HAP-1 (cell line): Measurements from ENCODE around the gene GLO1.

Source experiments
- DNase-seq, 2 experiments: peaks; one replicate each; pipeline ENCODE4 v3.0.0-alpha.2; 2016 to 2020; ENCODE audit warnings: low spot score in 2 of 2
- H3K27me3 ChIP-seq: fragments of 250-450 bp; sonication (Bioruptor Pico); 2 replicates; pipeline ENCODE4 v1.5.1; 2020; ENCODE audit warnings: low read depth, mild to moderate bottlenecking, moderate library complexity
- H3K36me3 ChIP-seq: fragments of 250-450 bp; sonication (Bioruptor Pico); replicated peaks from 2 replicates; pipeline ENCODE4 v1.5.1; 2020; ENCODE audit warnings: mild to moderate bottlenecking
- H3K4me1 ChIP-seq: fragments of 250-450 bp; sonication (Bioruptor Pico); 2 replicates; pipeline ENCODE4 v1.5.1; 2020; ENCODE audit warnings: mild to moderate bottlenecking
- H3K4me3 ChIP-seq: fragments of 250-450 bp; sonication (Bioruptor Pico); 2 replicates; pipeline ENCODE4 v1.5.1; 2020; ENCODE audit warnings: mild to moderate bottlenecking, moderate library complexity
- H3K9me3 ChIP-seq: fragments of 250-450 bp; sonication (Bioruptor Pico); 2 replicates; pipeline ENCODE4 v1.5.1; 2020; ENCODE audit warnings: mild to moderate bottlenecking, moderate library complexity
- in situ Hi-C: fragments of 300-500 bp; cut with MboI; formaldehyde crosslinking; loops from 3 replicates; pipeline ENCODE4 v1.14.3; 2020; ENCODE audit warnings: low sequenced_read_pairs, inconsistent platforms, mixed read lengths

GLO1 gene

DNA sequence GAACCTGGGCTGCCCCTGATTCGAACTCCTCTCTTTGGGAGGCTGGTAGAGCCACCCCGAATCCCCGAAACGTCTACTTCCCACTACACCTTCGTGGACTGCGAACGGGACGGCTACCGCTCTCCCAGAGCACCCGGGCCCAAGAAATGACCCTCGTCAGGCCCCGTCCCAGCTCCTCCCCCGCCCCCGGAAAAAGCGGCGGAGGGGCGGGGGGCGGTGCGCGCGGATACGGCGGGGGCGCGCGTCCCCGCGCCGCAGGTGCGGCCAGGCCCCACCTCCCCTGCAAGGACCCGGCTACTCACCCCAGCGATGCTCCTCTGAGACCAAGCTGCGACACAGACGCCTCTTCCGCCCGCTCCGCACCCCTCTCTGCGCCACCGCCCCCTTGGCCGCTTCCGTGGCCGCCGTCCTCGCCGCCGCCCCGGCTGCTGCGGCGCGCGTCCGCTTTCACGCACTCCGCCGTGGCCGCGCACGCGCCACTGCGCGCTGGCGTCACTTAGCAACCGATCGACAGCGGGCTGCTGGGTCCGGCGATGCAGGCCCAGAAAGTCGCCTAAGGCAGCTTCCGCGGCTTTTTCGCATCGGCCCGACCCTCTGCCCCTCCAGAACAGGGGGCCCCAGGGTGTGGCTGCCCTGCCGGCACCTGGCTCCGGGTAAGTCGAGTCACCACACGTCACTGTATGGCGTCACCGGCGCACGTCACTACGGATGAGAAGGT is 63.3 kb downstream of the GLO1 start, which contains the start of gene BTBD9:
Gene BTBD9, minus strand, starts transcription at position 432 of the 718 bp plus-strand sequence.
- H3K9me3 ChIP-seq, result no peaks in the 10 kb centered on the region
- peak; percentile 63 to 80 for DNase-seq
- no peaks in the 10 kb centered on the region for H3K36me3 ChIP-seq
- peak within 1 kb of the TSS; percentile 83 for H3K4me3 ChIP-seq
- in situ Hi-C loops, result no loop called here
- peaks cover 9% of the 10 kb centered on the region for H3K4me1 ChIP-seq
- H3K27me3 ChIP-seq, result no peaks in the 10 kb centered on the region

- Histone ChIP-seq H3K36me3 (no peaks in the 10 kb centered on the region), H3K9me3 (no peaks in the 10 kb centered on the region), H3K4me1 (peaks cover 9% of the 10 kb centered on the region), H3K4me3 (peak overlapping the region; percentile 83), H3K27me3 (no peaks in the 10 kb centered on the region)
- DNase-seq, result peak; percentile 28 to 46
- in situ Hi-C loops, result no loop called here
These were observed 63.9 kb downstream of the GLO1 start for GRCh38 chr6:38638941-38639497.

GRCh38 chr6:38637756-38638155 is 65.2 kb downstream of the GLO1 start:
- Histone ChIP-seq H3K36me3 (no peaks in the 10 kb centered on the region), H3K4me1 (peaks cover 9% of the 10 kb centered on the region), H3K4me3 (no peak overlapping the region), H3K9me3 (no peaks in the 10 kb centered on the region), H3K27me3 (no peaks in the 10 kb centered on the region)
- no peak for DNase-seq
- in situ Hi-C loops, result no loop called here

DNA sequence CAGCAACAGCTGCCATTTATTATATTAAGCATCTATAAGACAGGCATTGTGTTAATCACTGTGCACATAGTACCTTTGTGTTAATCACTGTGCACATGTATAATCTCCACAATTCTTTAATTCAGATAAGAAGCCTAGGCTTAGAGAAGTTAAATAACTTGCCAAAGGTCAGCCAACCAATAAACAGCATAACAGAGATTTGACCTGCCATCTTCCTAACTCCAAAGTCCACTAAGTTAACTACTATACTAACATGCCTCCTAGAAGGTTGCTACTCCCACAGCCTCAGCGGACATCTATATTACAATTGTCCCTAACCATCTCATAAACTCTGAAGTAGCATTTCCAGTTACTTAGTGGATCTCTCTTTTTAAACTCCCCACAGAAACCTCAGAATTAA is 66.9 kb downstream of the GLO1 start:
- H3K4me1 ChIP-seq, result peaks cover 9% of the 10 kb centered on the region
- no peaks in the 10 kb centered on the region for H3K27me3 ChIP-seq
- no peaks in the 10 kb centered on the region for H3K36me3 ChIP-seq
- in situ Hi-C loops, result no loop called here
- H3K9me3 ChIP-seq, result no peaks in the 10 kb centered on the region
- H3K4me3 ChIP-seq, result no peak overlapping the region
- DNase-seq, result no peak

DNA sequence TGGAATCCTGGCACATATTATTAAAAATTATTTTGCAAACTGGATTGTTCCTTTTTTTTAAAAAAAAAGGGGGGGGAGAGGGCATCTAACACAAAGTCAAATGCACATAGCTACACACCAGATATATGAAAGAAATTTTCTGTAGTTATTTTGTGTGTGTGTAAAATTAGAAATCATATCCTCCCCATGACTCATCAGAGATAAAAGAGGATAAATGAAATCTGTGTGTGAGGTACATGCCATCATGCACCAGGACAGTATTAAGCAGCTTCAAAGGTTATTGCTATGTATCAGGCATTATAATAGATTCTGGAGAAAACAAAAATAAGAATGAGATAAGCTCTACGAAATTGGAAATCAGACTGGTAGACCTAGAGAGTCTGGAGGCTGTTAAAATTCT is 68.4 kb downstream of the GLO1 start:
- H3K27me3 ChIP-seq, result no peaks in the 10 kb centered on the region
- no peak overlapping the region for H3K4me3 ChIP-seq
- in situ Hi-C loops, result no loop called here
- H3K36me3 ChIP-seq, result no peaks in the 10 kb centered on the region
- no peak for DNase-seq
- peaks cover 5% of the 10 kb centered on the region for H3K4me1 ChIP-seq
- H3K9me3 ChIP-seq, result no peaks in the 10 kb centered on the region

GRCh38 chr6:38632490-38632889 is 70.5 kb downstream of the GLO1 start:
- H3K9me3 ChIP-seq, result no peaks in the 10 kb centered on the region
- H3K4me3 ChIP-seq, result no peak overlapping the region
- H3K27me3 ChIP-seq, result no peaks in the 10 kb centered on the region
- H3K4me1 ChIP-seq, result no peaks in the 10 kb centered on the region
- no peak for DNase-seq
- no peaks in the 10 kb centered on the region for H3K36me3 ChIP-seq
- in situ Hi-C loops, result no loop called here

DNA sequence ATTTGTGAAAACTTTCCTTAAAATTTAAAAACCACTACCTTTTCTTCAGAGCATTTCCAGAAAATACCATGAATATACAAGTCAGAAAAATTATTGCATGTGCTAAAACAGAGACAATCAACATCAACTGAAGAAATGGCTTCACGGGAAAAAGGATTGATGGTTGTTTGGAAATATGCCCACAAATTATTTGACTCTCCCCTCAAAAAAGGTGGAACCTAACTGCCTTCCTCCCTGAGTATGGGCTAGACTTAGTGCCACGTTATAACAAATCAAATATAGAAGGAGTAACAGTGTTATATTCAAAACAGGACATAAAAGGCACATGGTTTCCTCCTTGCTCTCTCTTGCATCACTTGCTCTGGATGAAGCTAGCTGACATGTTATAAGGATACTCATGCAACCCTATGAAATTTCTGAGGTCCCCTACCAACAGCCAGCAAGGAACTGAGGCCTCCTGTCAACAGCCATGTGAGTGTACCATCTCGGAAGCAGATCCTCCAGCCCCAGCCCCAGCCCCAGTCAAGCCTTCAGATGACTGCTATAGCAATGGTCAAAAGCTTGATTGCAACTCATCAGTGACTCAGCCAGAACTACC is 71.7 kb downstream of the GLO1 start:
- H3K4me3 ChIP-seq, result no peak overlapping the region
- no peaks in the 10 kb centered on the region for H3K36me3 ChIP-seq

More for the DNA sequence above, 71.7 kb downstream of the GLO1 start:
- Histone ChIP-seq H3K9me3 (no peaks in the 10 kb centered on the region), H3K4me1 (no peaks in the 10 kb centered on the region), H3K27me3 (no peaks in the 10 kb centered on the region)
- DNase-seq, result no peak
- in situ Hi-C loops, result no loop called here
